GM12878 (cell line): Measurements from ENCODE around the gene TSHZ2. TPM values are rescaled to one million over a fixed set of nuclear protein-coding genes. Genes with fewer than 3 reads are reported as not detected.

Experiments
- ATAC-seq: fragments of 200-7000 bp; cut with Tn5 transposase; 3 replicates; pipeline ENCODE4 v1.9.1; 2020; ENCODE audit warnings: mild to moderate bottlenecking, moderate library complexity
- BruUV-seq: library from RNA; stranded (reverse); fragments of 400-500 nt; replicated peaks from 2 replicates; lab custom pipeline; 2021; lab: Mats Ljungman, UMichigan
- CTCF ChIA-PET: fragments of 300-600 bp; sonication (Branson Sonifier 250); formaldehyde crosslinking; extraction: SDS; loops from one replicate; lab custom pipeline; 2021; ENCODE audit warnings: inconsistent platforms; lab: Yijun Ruan, JAX
- POLR2A ChIA-PET: fragments of 350-600 bp; formaldehyde crosslinking; extraction: SDS; loops from one replicate; lab custom pipeline; 2021; ENCODE audit warnings: inconsistent platforms; lab: Charles Lee
- RAD21 ChIA-PET: fragments of 300-600 bp; sonication (Branson Sonifier 250); formaldehyde crosslinking; loops from one replicate; lab custom pipeline; 2023; ENCODE audit warnings: antibody characterized with exemption; ENCODE audit not compliant: unreplicated experiment; lab: Charles Lee
- SMC1A ChIA-PET: fragments of 300-600 bp; sonication (Branson Sonifier 250); formaldehyde crosslinking; loops from one replicate; lab custom pipeline; 2023; ENCODE audit not compliant: unreplicated experiment, uncharacterized antibody; lab: Charles Lee
- DNase-seq: peaks from one replicate; pipeline ENCODE4 v3.0.0-alpha.2; 2011; ENCODE audit warnings: low read depth, low spot score
- FAIRE-seq: peaks from 3 replicates; lab custom pipeline; 2011; peaks lifted over from hg19 to GRCh38; lab: Jason Lieb, UNC
- H2AFZ ChIP-seq: 2 replicates; pipeline ENCODE4 v1.6.0; 2011; ENCODE audit warnings: low read depth, low read length, control low read depth; ENCODE audit not compliant: control insufficient read depth
- H3K27ac ChIP-seq: 2 replicates; pipeline ENCODE4 v1.5.1; 2011; ENCODE audit warnings: control low read depth; ENCODE audit not compliant: control insufficient read depth, insufficient read depth
- H3K27me3 ChIP-seq, 2 experiments: replicated peaks in 1 of 2; 2 replicates each; pipeline versions ENCODE4 v1.6.0 to v1.6.1; 2011; ENCODE audit warnings: low read length in 1 of 2; ENCODE audit not compliant: control insufficient read depth in 2 of 2, insufficient read depth in 2 of 2
- H3K36me3 ChIP-seq, 2 experiments: 2 replicates each; pipeline ENCODE4 v1.5.1; 2011; ENCODE audit warnings: low read length in 1 of 2; ENCODE audit not compliant: control insufficient read depth in 2 of 2, insufficient read depth in 2 of 2
- H3K4me1 ChIP-seq: 2 replicates; pipeline ENCODE4 v1.6.1; 2011; ENCODE audit warnings: mild to moderate bottlenecking, low read length, moderate library complexity, mixed read lengths; ENCODE audit not compliant: control insufficient read depth, insufficient read depth
- H3K4me2 ChIP-seq: 2 replicates; pipeline ENCODE4 v1.6.0; 2011; ENCODE audit warnings: control low read depth; ENCODE audit not compliant: control insufficient read depth, insufficient read depth
- H3K4me3 ChIP-seq: fragments of 200-600 bp; sonication (generic); 2 replicates; pipeline ENCODE4 v1.5.1; 2016
- H3K79me2 ChIP-seq: 2 replicates; pipeline ENCODE4 v1.6.0; 2011; ENCODE audit warnings: low read length; ENCODE audit not compliant: control insufficient read depth, insufficient read depth
- H3K9ac ChIP-seq: 2 replicates; pipeline ENCODE4 v1.8.0; 2011; ENCODE audit warnings: low read length, control low read depth, mixed read lengths; ENCODE audit not compliant: control insufficient read depth, insufficient read depth
- H3K9me3 ChIP-seq: replicated peaks from 3 replicates; pipeline ENCODE4 v1.5.1; 2011; ENCODE audit warnings: mild to moderate bottlenecking, low read length; ENCODE audit not compliant: control insufficient read depth, insufficient read depth
- H4K20me1 ChIP-seq: 2 replicates; pipeline ENCODE4 v1.6.0; 2011; ENCODE audit not compliant: control insufficient read depth, insufficient read depth
- E2F4 ChIP-seq: IDR thresholded peaks from 2 replicates; pipeline ENCODE4 v1.6.1; 2012; ENCODE audit warnings: low read depth, low read length, improper control_type of control experiment
- FOXK2 ChIP-seq: fragments of 450-650 bp; IDR thresholded peaks from 2 replicates; pipeline ENCODE4 v1.6.1; 2017; ENCODE audit warnings: mild to moderate bottlenecking, moderate library complexity
- GATAD2B ChIP-seq: fragments of 450-650 bp; conservative IDR thresholded peaks from 2 replicates; pipeline ENCODE4 v1.6.1; 2017; ENCODE audit warnings: low read depth, mild to moderate bottlenecking, moderate library complexity
- HDAC6 ChIP-seq: fragments of 200-600 bp; sonication (generic); IDR thresholded peaks from one replicate; pipeline ENCODE4 v1.8.0; 2017; ENCODE audit warnings: antibody characterized with exemption; ENCODE audit not compliant: unreplicated experiment
- HSF1 ChIP-seq: fragments of 150-350 bp; IDR thresholded peaks from 2 replicates; pipeline ENCODE4 v1.6.1; 2014; ENCODE audit warnings: mild to moderate bottlenecking, low read depth, low read length
- NFIC ChIP-seq: IDR thresholded peaks from 2 replicates; pipeline ENCODE4 v1.6.1; 2012; ENCODE audit warnings: low read depth, mild to moderate bottlenecking, inconsistent platforms, low read length, moderate library complexity
- NFXL1 ChIP-seq: fragments of 450-650 bp; IDR thresholded peaks from 2 replicates; pipeline ENCODE4 v1.6.1; 2017; ENCODE audit warnings: antibody characterized with exemption, mild to moderate bottlenecking, borderline replicate concordance
- PRDM15 ChIP-seq: fragments of 450-650 bp; formaldehyde crosslinking; IDR thresholded peaks from 2 replicates; pipeline ENCODE4 v1.4.0; 2020; ENCODE audit warnings: mild to moderate bottlenecking, moderate library complexity
- RCOR1 ChIP-seq: conservative IDR thresholded peaks from 2 replicates; pipeline ENCODE4 v1.6.1; 2012; ENCODE audit warnings: low read depth, low read length, improper control_type of control experiment
- TAF1 ChIP-seq: IDR thresholded peaks from 2 replicates; pipeline ENCODE4 v1.6.1; 2011; ENCODE audit warnings: mild to moderate bottlenecking, low read depth, low read length, borderline replicate concordance
- TBL1XR1 ChIP-seq: IDR thresholded peaks from 2 replicates; pipeline ENCODE4 v1.6.1; 2012; ENCODE audit warnings: low read depth, low read length, improper control_type of control experiment
- TCF3 ChIP-seq: IDR thresholded peaks from 2 replicates; pipeline ENCODE4 v1.6.1; 2012; ENCODE audit warnings: low read depth, mild to moderate bottlenecking, low read length, borderline replicate concordance; ENCODE audit not compliant: insufficient read depth
- USF1 ChIP-seq: IDR thresholded peaks from 2 replicates; pipeline ENCODE4 v1.6.1; 2011; ENCODE audit warnings: borderline replicate concordance, low read depth, mild to moderate bottlenecking, moderate library complexity, mixed read lengths, low read length; ENCODE audit not compliant: insufficient read depth; ENCODE audit errors: extremely low read length
- ZNF207 ChIP-seq: fragments of 450-650 bp; IDR thresholded peaks from 2 replicates; pipeline ENCODE4 v1.6.1; 2014; ENCODE audit warnings: antibody characterized with exemption, mild to moderate bottlenecking, borderline replicate concordance
- WGBS: methylation state at CpG from one replicate; pipeline ENCODE4 v1.1.6; 2016; ENCODE audit warnings: low lambda C conversion rate; ENCODE audit not compliant: insufficient replicate concordance, insufficient coverage; ENCODE audit errors: missing lambda C conversion rate; 5-methylcytosine and 5-hydroxymethylcytosine counted together
- in situ Hi-C: fragments of 300-500 bp; cut with MboI; formaldehyde crosslinking; loops from 9 replicates; pipeline ENCODE4 v1.14.3; 2018; ENCODE audit warnings: mixed read lengths
- intact Hi-C: fragments of 100-400 bp; cut with micrococcal nuclease; formaldehyde crosslinking; loops from one replicate; pipeline ENCODE4 v1.14.2; 2022; ENCODE audit not compliant: unreplicated experiment
- polyA plus RNA-seq, 11 experiments: library from polyadenylated mRNA; depleted of rRNA in 4 of 11; unstranded in 6 of 11; stranded (reverse) in 5 of 11; fragments of >200 nt; fragmentation: Nextera tagmentation in 4 of 11; fragmentation: Illumina TruSeq in 1 of 11; extraction: Ambion mirVana in 4 of 11; extraction: Trizol in 1 of 11; gene quantifications; 1 replicate in 1 of 11; 2 replicates in 10 of 11; pipeline versions ENCODE4 v1.2.1 to v1.2.3, GENCODE V29; 2011 to 2016; ENCODE audit warnings: inconsistent platforms in 2 of 11, missing spikeins in 2 of 11, low read depth in 1 of 11
- total RNA-seq, 4 experiments: library from RNA; depleted of rRNA in 3 of 4; stranded (reverse); fragments of >200 nt in 3 of 4; fragmentation: Illumina TruSeq in 1 of 4; extraction: Trizol in 1 of 4; gene quantifications; 2 replicates each; pipeline versions ENCODE4 v1.2.1 to v1.2.3, GENCODE V29; 2013 to 2021

Gene TSHZ2
- total and polyA plus RNA-seq, 10 of the 15 experiments (the other 5 are each of a cell fraction or from before 2014, with no cell fraction given): 0.01 to 0.86 (median 0.13) TPM; not detected in 2

GRCh38 chr20:53072923-53073579 lies 100.9 kb downstream of the TSHZ2 start:
- POLR2A ChIA-PET: no interaction called here
- BruUV-seq: no TSS peak
- H3K4me1 ChIP-seq: no peaks in the 10 kb centered on the region
- ATAC-seq (no peak), DNase-seq (no peak), FAIRE-seq (no peak)
- WGBS: 40% methylated on average over 1 of the region's 1 CpG
- no peaks in the 10 kb centered on the region for H3K27me3 ChIP-seq
- no peak overlapping the region for H3K9ac ChIP-seq
- no peaks in the 10 kb centered on the region for H4K20me1 ChIP-seq
- H3K79me2 ChIP-seq: no peaks in the 10 kb centered on the region
- no peak overlapping the region for H3K4me2 ChIP-seq
- H3K4me3 ChIP-seq: no peak overlapping the region
- SMC1A ChIA-PET: interaction anchor here (1.6 kb wide), 1 partner anchor 98 kb away, joined by 3 read pairs; no protein-coding TSS in a partner anchor
- intact Hi-C loops (no loop called here), in situ Hi-C loops (no loop called here)
- CTCF ChIA-PET: interaction anchor here (0.7 kb wide), 1 partner anchor 46 kb away, joined by 3 read pairs; no protein-coding TSS in a partner anchor
- RAD21 ChIA-PET: no interaction called here
- H2AFZ ChIP-seq: no peak overlapping the region
- no peaks in the 10 kb centered on the region for H3K36me3 ChIP-seq
- no peak overlapping the region for H3K27ac ChIP-seq
- H3K9me3 ChIP-seq: no peaks in the 10 kb centered on the region
- no peak for TF ChIP-seq PRDM15
- TF ChIP-seq NFXL1: no peak
- TF ChIP-seq GATAD2B: no peak
- no peak for TF ChIP-seq NFIC
- TF ChIP-seq E2F4: no peak
- no peak for TF ChIP-seq TAF1
- no peak for TF ChIP-seq ZNF207
- no peak for TF ChIP-seq RCOR1
- TF ChIP-seq HSF1: no peak
- no peak for TF ChIP-seq TCF3
- TF ChIP-seq TBL1XR1: no peak
- TF ChIP-seq FOXK2: no peak
- no peak for TF ChIP-seq HDAC6
- no peak for TF ChIP-seq USF1
